DOHH2 (cell line): ENCODE data around the gene EIF3K.

ENCODE experiments used
- H3F3A ChIP-seq: fragments of 200-600 bp; sonication (generic), shearing (Covaris generic); 2 replicates; pipeline ENCODE4 v1.6.0; 2016; ENCODE audit warnings: antibody characterized with exemption, mild to moderate bottlenecking; ENCODE audit not compliant: control insufficient read depth, insufficient read depth
- H3K27ac ChIP-seq: fragments of 200-600 bp; sonication (generic); 2 replicates; pipeline ENCODE4 v1.5.1; 2014; ENCODE audit warnings: low read depth, mild to moderate bottlenecking, low read length, moderate library complexity
- H3K27me3 ChIP-seq: fragments of 200-600 bp; sonication (generic); 2 replicates; pipeline ENCODE4 v1.6.1; 2014; ENCODE audit warnings: mild to moderate bottlenecking, low read length, mixed read lengths; ENCODE audit not compliant: control insufficient read depth
- H3K36me3 ChIP-seq: fragments of 200-600 bp; sonication (generic); 2 replicates; pipeline ENCODE4 v1.6.1; 2014; ENCODE audit warnings: mild to moderate bottlenecking, low read length, moderate library complexity, mixed read lengths; ENCODE audit not compliant: control insufficient read depth
- H3K4me1 ChIP-seq: fragments of 200-600 bp; sonication (generic); 2 replicates; pipeline ENCODE4 v1.6.1; 2014; ENCODE audit warnings: mild to moderate bottlenecking, low read length, mixed read lengths; ENCODE audit not compliant: control insufficient read depth
- H3K4me2 ChIP-seq: fragments of 200-600 bp; sonication (generic); 2 replicates; pipeline ENCODE4 v1.6.0; 2014; ENCODE audit warnings: mild to moderate bottlenecking, low read length, moderate library complexity
- H3K4me3 ChIP-seq: fragments of 200-600 bp; sonication (generic); 2 replicates; pipeline ENCODE4 v1.5.1; 2014; ENCODE audit warnings: mild to moderate bottlenecking, low read length, mixed read lengths
- H3K79me2 ChIP-seq: fragments of 200-600 bp; sonication (generic); 2 replicates; pipeline ENCODE4 v1.6.1; 2014; ENCODE audit warnings: mild to moderate bottlenecking, low read length, mixed read lengths; ENCODE audit not compliant: control insufficient read depth
- H3K9me2 ChIP-seq: fragments of 200-600 bp; sonication (generic); replicated peaks from 2 replicates; pipeline ENCODE4 v1.6.1; 2014; ENCODE audit warnings: mild to moderate bottlenecking, low read length, mixed read lengths; ENCODE audit not compliant: control insufficient read depth
- H3K9me3 ChIP-seq: fragments of 200-600 bp; sonication (generic); 2 replicates; pipeline ENCODE4 v1.6.1; 2014; ENCODE audit warnings: antibody characterized with exemption, low read length, mixed read lengths; ENCODE audit not compliant: control insufficient read depth, insufficient read depth
- H4K20me1 ChIP-seq: fragments of 200-600 bp; sonication (generic); 2 replicates; pipeline ENCODE4 v1.6.0; 2014; ENCODE audit warnings: low read depth, mild to moderate bottlenecking, antibody characterized with exemption, low read length, moderate library complexity; ENCODE audit not compliant: control insufficient read depth, insufficient read depth
- EZH2phosphoT487 ChIP-seq: fragments of 200-600 bp; sonication (generic); IDR thresholded peaks from 2 replicates; pipeline ENCODE4 v1.6.1; 2017; ENCODE audit warnings: borderline replicate concordance, mild to moderate bottlenecking, antibody characterized with exemption, low read length, moderate library complexity, mixed read lengths
- TF ChIP-seq, protein P1 (sequence below): fragments of 200-600 bp; sonication (generic); IDR thresholded peaks from one replicate; pipeline ENCODE4 v1.5.1; 2014; ENCODE audit warnings: antibody characterized with exemption, mild to moderate bottlenecking, low read depth, low read length; ENCODE audit not compliant: poor library complexity, severe bottlenecking

Gene EIF3K

DNA sequence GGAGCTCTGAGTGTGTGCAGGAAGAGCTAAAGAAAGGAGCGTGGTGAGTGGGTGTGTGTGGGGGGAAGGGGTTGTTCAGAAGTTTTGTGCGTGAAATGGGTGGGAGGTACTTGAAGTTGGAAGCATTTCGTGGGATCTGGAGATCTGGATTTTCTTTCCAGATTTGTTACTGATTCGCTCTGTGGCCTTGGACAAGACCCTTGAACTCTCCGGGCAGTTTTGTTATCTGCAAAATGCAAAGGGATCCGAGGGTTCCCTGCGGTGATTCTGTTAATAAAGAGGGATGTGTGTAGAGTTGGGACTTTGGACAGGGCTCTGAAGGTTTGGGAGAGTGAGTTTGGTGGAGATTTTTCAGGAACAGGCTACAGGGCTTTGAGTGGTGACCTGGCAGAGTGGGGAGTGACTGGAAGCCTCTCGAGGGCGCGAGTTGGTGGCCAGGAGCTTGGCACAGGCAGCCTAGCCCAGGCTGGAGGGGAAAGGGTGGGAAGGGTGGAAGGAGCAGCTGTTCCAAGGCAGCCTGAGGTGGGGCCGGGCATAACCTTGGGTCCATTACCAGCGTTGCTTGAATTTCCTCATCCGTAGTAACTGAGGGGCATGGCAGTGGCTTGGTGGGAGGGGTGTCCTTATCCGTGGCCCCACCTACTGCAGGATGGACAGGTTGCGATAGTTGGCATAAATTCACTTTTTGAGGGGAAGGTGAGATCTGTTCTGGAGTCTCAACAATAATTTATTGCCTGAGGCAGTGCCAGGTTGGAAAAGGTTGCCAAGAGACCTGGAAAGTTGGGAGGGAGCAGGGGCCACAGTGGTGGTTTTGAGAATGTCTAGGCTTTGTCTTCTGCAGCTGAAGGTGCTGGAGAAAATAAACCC is 30.6 kb downstream of the EIF3K start:
- peaks cover 19% of the 10 kb centered on the region for H3K4me1 ChIP-seq
- H3F3A ChIP-seq, result 0 out of 2 replicates have a peak, but pooled peaks cover 3% of the 10 kb centered on the region
- H4K20me1 ChIP-seq, result peaks cover 14% of the 10 kb centered on the region
- H3K79me2 ChIP-seq, result peaks cover 71% of the 10 kb centered on the region
- H3K27ac ChIP-seq, result no peak overlapping the region
- peaks cover 3% of the 10 kb centered on the region for H3K36me3 ChIP-seq
- no peaks in the 10 kb centered on the region for H3K9me2 ChIP-seq
- TF ChIP-seq, protein P1, sequence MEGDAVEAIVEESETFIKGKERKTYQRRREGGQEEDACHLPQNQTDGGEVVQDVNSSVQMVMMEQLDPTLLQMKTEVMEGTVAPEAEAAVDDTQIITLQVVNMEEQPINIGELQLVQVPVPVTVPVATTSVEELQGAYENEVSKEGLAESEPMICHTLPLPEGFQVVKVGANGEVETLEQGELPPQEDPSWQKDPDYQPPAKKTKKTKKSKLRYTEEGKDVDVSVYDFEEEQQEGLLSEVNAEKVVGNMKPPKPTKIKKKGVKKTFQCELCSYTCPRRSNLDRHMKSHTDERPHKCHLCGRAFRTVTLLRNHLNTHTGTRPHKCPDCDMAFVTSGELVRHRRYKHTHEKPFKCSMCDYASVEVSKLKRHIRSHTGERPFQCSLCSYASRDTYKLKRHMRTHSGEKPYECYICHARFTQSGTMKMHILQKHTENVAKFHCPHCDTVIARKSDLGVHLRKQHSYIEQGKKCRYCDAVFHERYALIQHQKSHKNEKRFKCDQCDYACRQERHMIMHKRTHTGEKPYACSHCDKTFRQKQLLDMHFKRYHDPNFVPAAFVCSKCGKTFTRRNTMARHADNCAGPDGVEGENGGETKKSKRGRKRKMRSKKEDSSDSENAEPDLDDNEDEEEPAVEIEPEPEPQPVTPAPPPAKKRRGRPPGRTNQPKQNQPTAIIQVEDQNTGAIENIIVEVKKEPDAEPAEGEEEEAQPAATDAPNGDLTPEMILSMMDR, result no peak
- TF ChIP-seq EZH2phosphoT487, result no peak
- no peaks in the 10 kb centered on the region for H3K27me3 ChIP-seq
- peak overlapping the region; percentile 71 for H3K4me2 ChIP-seq
- peak overlapping the region; percentile 90 for H3K4me3 ChIP-seq
- no peaks in the 10 kb centered on the region for H3K9me3 ChIP-seq

DNA sequence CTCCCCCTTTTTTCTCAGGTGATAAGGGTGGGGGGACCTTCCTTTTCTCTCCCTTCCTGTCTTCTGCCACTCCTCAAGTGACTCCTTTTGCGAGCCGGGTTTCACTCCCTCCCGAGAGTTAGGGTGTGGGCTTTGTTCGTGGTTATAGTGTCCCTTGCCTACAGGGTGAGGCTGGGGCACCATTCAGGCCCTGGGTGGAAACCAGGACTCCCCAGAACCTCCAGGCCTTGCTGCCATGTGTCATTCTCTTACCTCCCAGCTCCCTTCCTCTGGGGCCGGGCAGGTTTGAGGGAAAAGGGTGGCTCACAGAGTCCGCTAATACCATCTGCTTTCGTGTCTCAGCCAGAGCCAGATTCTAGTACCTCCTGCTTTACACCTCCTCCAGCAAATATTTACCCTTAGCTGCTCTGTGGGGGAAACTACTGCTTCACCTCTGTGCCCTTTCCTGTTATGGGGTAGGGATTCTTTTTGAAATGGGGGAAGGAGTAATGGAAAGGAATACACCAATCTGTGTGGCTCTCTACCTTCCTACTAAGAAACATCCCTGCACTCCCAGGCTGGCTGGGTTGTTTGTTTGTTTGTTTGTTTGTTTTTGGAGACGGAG is 31.3 kb downstream of the EIF3K start:
- Histone ChIP-seq H4K20me1 (peaks cover 14% of the 10 kb centered on the region), H3K4me3 (peak overlapping the region; percentile 90; the same call in 1 of the 2 replicates), H3K4me1 (peaks cover 25% of the 10 kb centered on the region)

DNA sequence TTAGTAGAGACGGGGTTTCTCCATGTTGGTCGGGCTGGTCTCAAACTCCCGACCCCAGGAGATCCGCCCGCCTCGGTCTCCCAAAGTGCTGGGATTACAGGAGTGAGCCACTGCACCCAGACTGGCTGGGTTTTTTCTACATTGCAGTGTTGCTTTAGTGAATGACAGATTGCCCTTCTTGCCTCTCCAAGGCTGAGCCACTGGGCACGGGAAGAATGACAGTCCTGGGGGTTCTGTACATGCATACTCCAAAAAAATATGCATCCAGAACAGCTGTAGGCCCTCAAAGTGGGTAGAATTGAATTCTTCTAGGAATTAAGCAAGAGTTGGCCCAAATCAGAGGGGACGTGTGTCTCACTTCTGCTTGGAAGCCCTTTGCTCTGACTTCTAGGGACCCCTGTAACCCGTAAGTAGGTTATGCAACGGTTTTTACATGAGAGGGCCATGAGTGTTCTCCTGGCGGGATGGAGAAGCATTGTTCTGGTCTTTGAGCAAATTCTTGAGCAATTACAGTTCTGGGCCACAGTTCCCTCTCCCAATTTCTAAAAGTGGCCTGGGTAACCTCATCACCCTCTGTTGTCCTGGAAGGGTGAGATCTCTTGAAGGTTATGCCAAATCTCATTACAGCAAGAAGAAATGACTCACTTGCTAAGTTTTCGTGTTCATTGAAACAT is 32.1 kb downstream of the EIF3K start:
- no peaks in the 10 kb centered on the region for H3K27me3 ChIP-seq
- H3K27ac ChIP-seq, result no peak overlapping the region

More for the DNA sequence above, 31.3 kb downstream of the EIF3K start:
- peaks cover 78% of the 10 kb centered on the region for H3K79me2 ChIP-seq
- H3F3A ChIP-seq, result 0 out of 2 replicates have a peak, but pooled peaks cover 3% of the 10 kb centered on the region
- peak overlapping the region; percentile 71 for H3K4me2 ChIP-seq
- H3K27ac ChIP-seq, result no peak overlapping the region
- no peaks in the 10 kb centered on the region for H3K9me2 ChIP-seq
- no peaks in the 10 kb centered on the region for H3K9me3 ChIP-seq
- peaks cover 6% of the 10 kb centered on the region for H3K36me3 ChIP-seq
- no peaks in the 10 kb centered on the region for H3K27me3 ChIP-seq
- TF ChIP-seq, protein P1, result no peak
- no peak for TF ChIP-seq EZH2phosphoT487

More for the DNA sequence above, 32.1 kb downstream of the EIF3K start:
- no peak overlapping the region for H3K4me2 ChIP-seq
- TF ChIP-seq, protein P1, result no peak
- TF ChIP-seq EZH2phosphoT487, result no peak
- peaks cover 19% of the 10 kb centered on the region for H4K20me1 ChIP-seq
- peaks cover 33% of the 10 kb centered on the region for H3K4me1 ChIP-seq
- H3K36me3 ChIP-seq, result peaks cover 13% of the 10 kb centered on the region
- 0 out of 2 replicates have a peak, but pooled peaks cover 2% of the 10 kb centered on the region for H3F3A ChIP-seq
- no peaks in the 10 kb centered on the region for H3K9me3 ChIP-seq
- H3K4me3 ChIP-seq, result no peak overlapping the region
- peaks cover 86% of the 10 kb centered on the region for H3K79me2 ChIP-seq
- no peaks in the 10 kb centered on the region for H3K9me2 ChIP-seq
